ENCODE data around the gene SORCS1.

SORCS1 gene

DNA sequence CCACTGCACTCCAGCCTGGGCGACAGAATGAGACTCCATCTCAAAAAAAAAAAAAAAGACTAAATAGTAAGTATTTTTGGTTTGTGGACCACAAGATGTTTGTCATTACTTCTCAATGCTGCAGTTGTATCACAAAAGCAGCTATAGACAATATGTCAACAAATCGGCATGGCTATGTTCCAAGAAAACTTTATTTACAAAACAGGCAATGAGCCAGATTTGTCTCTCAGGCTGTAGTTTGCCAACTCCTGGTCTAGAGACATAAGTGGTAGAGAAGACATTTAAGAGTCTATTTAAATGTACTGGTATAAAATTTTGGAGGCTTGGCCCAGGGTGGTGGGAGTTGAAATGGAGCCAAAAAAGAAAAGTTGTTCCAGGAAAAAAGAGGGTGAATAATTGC is 185.8 kb downstream of the SORCS1 start:
- Histone ChIP-seq H3K4me3 (ENCODE audit: low read depth in 1 of 2, low read length in 2 of 2) (no peak overlapping the region), H3K4me1 (ENCODE audit: control insufficient read depth in 1 of 2, insufficient read depth in 2 of 2, low read length in 2 of 2) (no peaks in the 10 kb centered on the region), H3K9ac (ENCODE audit: low read depth in 1 of 2, low read length in 2 of 2) (no peak overlapping the region), H3K27me3 (ENCODE audit: control insufficient read depth in 1 of 2, insufficient read depth in 2 of 2, low read length in 2 of 2) (no peaks in the 10 kb centered on the region), H3K9me3 (ENCODE audit: control insufficient read depth in 1 of 2, low read length in 2 of 2) (no peaks in the 10 kb centered on the region), H3K36me3 (ENCODE audit: control insufficient read depth in 1 of 2, insufficient read depth in 2 of 2, low read length in 2 of 2) (no peaks in the 10 kb centered on the region), H3K27ac (ENCODE audit: low read depth, low read length) (no peak overlapping the region)

DNA sequence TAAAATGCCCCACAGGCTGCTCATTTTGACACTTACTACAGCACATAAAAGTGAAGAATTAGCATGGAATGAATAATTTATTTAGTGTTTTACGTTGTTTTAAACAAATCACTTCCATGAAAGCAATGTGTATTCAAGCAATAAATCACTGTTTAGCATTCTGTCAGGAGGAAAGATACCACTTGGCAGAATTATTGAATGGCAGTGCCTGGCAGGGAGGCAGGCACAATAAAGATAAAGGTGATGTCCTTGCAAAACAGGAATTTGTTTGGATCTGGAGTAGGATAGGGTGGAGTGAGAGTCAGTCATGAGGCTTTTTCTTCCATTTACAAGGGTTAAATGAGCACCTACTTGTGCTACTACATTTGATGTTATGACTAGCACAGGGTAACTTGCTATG is 190.8 kb downstream of the SORCS1 start:
- Histone ChIP-seq H3K36me3 (ENCODE audit: control insufficient read depth in 1 of 2, insufficient read depth in 2 of 2, low read length in 2 of 2) (no peaks in the 10 kb centered on the region), H3K27me3 (ENCODE audit: control insufficient read depth in 1 of 2, insufficient read depth in 2 of 2, low read length in 2 of 2) (no peaks in the 10 kb centered on the region), H3K4me3 (ENCODE audit: low read depth in 1 of 2, low read length in 2 of 2) (no peak overlapping the region), H3K9me3 (ENCODE audit: control insufficient read depth in 1 of 2, low read length in 2 of 2) (no peaks in the 10 kb centered on the region), H3K27ac (ENCODE audit: low read depth, low read length) (no peak overlapping the region), H3K4me1 (ENCODE audit: control insufficient read depth in 1 of 2, insufficient read depth in 2 of 2, low read length in 2 of 2) (no peaks in the 10 kb centered on the region), H3K9ac (ENCODE audit: low read depth in 1 of 2, low read length in 2 of 2) (no peak overlapping the region)

DNA sequence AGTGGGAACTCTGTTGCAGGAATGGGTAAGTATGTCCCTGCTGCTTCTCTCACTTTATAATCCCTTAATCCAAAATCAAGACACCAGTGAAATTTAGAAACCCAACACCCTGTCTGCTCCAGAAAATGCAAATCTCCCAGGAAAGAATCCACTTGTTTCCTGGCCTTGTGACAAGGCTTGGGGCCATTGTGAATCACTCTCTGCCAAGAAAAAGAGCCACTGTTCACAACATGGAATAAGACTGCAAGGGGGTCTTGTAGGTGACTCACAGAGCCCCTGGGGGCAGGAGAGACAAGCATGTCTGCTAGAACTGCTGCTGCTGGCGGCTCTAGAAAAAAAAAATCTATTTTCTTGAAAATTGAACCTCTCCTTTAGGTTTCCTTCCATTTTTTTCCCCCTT is 191.2 kb downstream of the SORCS1 start:
- Histone ChIP-seq H3K9me3 (ENCODE audit: control insufficient read depth in 1 of 2, low read length in 2 of 2) (no peaks in the 10 kb centered on the region), H3K36me3 (ENCODE audit: control insufficient read depth in 1 of 2, insufficient read depth in 2 of 2, low read length in 2 of 2) (no peaks in the 10 kb centered on the region), H3K4me3 (ENCODE audit: low read depth in 1 of 2, low read length in 2 of 2) (no peak overlapping the region), H3K27me3 (ENCODE audit: control insufficient read depth in 1 of 2, insufficient read depth in 2 of 2, low read length in 2 of 2) (no peaks in the 10 kb centered on the region), H3K9ac (ENCODE audit: low read depth in 1 of 2, low read length in 2 of 2) (no peak overlapping the region), H3K4me1 (ENCODE audit: control insufficient read depth in 1 of 2, insufficient read depth in 2 of 2, low read length in 2 of 2) (no peaks in the 10 kb centered on the region), H3K27ac (ENCODE audit: low read depth, low read length) (no peak overlapping the region)

DNA sequence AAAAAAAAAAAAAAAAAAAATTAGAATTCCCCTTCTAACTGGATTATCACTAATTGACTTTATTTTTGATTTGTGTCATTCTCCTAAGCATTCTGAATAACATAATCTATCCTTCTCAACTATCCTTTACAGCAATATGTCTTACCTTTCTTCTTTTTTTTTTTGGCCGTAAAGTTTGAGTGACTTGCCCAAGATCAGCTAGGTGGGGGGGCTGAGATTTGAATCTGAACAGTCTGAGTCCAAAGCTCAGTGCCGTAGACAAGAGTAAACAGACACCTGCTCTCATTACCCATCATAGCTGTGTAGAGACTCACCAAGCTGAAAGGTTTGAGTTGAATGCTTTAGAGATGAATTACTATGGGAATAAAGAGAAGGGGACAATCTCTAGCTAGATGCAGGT is 192.1 kb downstream of the SORCS1 start:
- no peaks in the 10 kb centered on the region for H3K9me3 ChIP-seq (ENCODE audit: control insufficient read depth in 1 of 2, low read length in 2 of 2)
- H3K4me3 ChIP-seq (ENCODE audit: low read depth in 1 of 2, low read length in 2 of 2) = no peak overlapping the region
- H3K27ac ChIP-seq (ENCODE audit: low read depth, low read length) = no peak overlapping the region
- no peaks in the 10 kb centered on the region for H3K27me3 ChIP-seq (ENCODE audit: control insufficient read depth in 1 of 2, insufficient read depth in 2 of 2, low read length in 2 of 2)
- H3K36me3 ChIP-seq (ENCODE audit: control insufficient read depth in 1 of 2, insufficient read depth in 2 of 2, low read length in 2 of 2) = no peaks in the 10 kb centered on the region
- no peak overlapping the region for H3K9ac ChIP-seq (ENCODE audit: low read depth in 1 of 2, low read length in 2 of 2)
- H3K4me1 ChIP-seq (ENCODE audit: control insufficient read depth in 1 of 2, insufficient read depth in 2 of 2, low read length in 2 of 2) = no peaks in the 10 kb centered on the region

DNA sequence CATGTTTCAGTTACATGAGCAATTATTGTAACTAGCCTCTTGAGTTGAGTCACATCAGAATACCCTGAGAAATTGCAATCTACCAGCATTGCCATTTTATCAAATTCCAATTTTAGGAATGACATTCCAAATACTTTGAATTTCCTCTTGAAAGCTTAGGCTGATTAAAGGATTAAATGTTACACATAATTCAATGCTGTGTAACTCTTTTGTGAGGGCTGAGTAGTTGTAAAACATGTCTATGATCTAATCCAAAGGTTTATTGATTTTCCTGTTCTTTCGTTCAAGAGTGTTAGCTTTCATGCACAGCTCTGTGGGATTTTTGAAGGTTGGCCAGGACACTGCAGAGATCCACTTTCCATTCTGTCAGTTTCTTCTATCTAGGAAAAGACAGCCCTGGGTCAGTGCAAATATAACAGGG is 193.1 kb downstream of the SORCS1 start:
- Histone ChIP-seq H3K9ac (ENCODE audit: low read depth in 1 of 2, low read length in 2 of 2) (no peak overlapping the region), H3K36me3 (ENCODE audit: control insufficient read depth in 1 of 2, insufficient read depth in 2 of 2, low read length in 2 of 2) (no peaks in the 10 kb centered on the region), H3K27me3 (ENCODE audit: control insufficient read depth in 1 of 2, insufficient read depth in 2 of 2, low read length in 2 of 2) (no peaks in the 10 kb centered on the region), H3K27ac (ENCODE audit: low read depth, low read length) (no peak overlapping the region), H3K4me3 (ENCODE audit: low read depth in 1 of 2, low read length in 2 of 2) (no peak overlapping the region), H3K4me1 (ENCODE audit: control insufficient read depth in 1 of 2, insufficient read depth in 2 of 2, low read length in 2 of 2) (no peaks in the 10 kb centered on the region), H3K9me3 (ENCODE audit: control insufficient read depth in 1 of 2, low read length in 2 of 2) (no peaks in the 10 kb centered on the region)

DNA sequence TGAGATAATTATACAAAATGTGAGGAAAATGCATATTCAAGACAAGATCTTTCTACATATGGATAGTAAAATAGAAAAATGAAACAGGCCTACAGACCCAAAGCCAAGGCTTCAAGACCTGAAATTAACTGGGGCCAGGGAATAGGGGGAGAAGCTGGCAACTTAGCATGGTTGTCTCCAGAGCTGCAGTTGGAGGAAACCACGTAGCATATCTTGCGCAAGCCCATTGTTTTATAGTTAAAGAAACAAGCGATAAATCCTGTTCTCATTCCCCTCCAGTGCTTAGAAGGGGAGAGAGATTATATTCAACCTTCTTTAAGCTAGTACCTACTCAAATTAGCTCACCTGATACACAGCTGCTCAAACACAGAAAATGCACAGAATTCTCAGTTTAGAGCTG is 197.1 kb downstream of the SORCS1 start:
- H3K4me3 ChIP-seq (ENCODE audit: low read depth in 1 of 2, low read length in 2 of 2) = no peak overlapping the region
- H3K9me3 ChIP-seq (ENCODE audit: control insufficient read depth in 1 of 2, low read length in 2 of 2) = no peaks in the 10 kb centered on the region

DNA sequence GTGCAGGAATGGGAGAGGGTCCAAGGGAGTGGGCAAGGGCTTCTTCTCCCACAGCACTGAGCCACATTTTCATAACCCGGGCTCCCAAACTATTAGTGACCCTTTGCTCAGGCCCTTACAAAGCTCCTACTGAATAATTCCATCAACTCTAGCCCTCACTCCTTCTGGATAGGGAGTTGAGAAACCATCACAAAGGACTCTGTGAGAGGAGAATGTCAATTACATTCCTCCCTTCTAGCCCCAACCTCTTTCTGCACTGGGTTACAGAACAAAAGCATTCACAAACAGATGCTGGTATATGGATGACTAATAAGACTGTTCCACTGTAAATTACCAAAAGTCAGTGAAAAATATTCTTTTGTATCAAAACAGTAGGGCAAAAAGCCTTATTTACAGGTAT is 203.7 kb downstream of the SORCS1 start:
- Histone ChIP-seq H3K36me3 (ENCODE audit: control insufficient read depth in 1 of 2, insufficient read depth in 2 of 2, low read length in 2 of 2) (no peaks in the 10 kb centered on the region), H3K4me3 (ENCODE audit: low read depth in 1 of 2, low read length in 2 of 2) (no peak overlapping the region), H3K27ac (ENCODE audit: low read depth, low read length) (no peak overlapping the region)

More for the DNA sequence above, 197.1 kb downstream of the SORCS1 start:
- no peaks in the 10 kb centered on the region for H3K4me1 ChIP-seq (ENCODE audit: control insufficient read depth in 1 of 2, insufficient read depth in 2 of 2, low read length in 2 of 2)
- H3K27me3 ChIP-seq (ENCODE audit: control insufficient read depth in 1 of 2, insufficient read depth in 2 of 2, low read length in 2 of 2) = no peaks in the 10 kb centered on the region
- H3K36me3 ChIP-seq (ENCODE audit: control insufficient read depth in 1 of 2, insufficient read depth in 2 of 2, low read length in 2 of 2) = no peaks in the 10 kb centered on the region
- no peak overlapping the region for H3K27ac ChIP-seq (ENCODE audit: low read depth, low read length)
- H3K9ac ChIP-seq (ENCODE audit: low read depth in 1 of 2, low read length in 2 of 2) = no peak overlapping the region

DNA sequence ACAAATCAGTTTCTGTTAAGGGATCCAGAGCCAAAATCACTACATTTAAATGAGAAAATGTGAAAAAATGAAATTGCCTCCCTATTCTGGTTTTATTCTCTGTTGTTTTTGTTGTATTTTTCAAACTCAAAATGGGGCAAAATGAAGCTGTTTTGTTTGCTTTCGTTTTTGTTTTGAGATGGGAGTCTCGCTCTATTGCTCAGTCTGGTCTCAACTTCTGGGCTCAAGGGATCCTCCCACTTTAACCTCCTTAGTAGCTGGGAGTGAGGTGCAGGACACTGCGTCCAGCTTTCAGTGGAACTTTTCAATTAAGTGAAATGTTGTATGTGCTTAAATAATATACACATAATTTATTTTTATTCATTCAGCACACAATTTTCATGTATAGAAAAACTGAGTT is 205.0 kb downstream of the SORCS1 start:
- no peak overlapping the region for H3K9ac ChIP-seq (ENCODE audit: low read depth in 1 of 2, low read length in 2 of 2)
- no peaks in the 10 kb centered on the region for H3K9me3 ChIP-seq (ENCODE audit: control insufficient read depth in 1 of 2, low read length in 2 of 2)
- H3K36me3 ChIP-seq (ENCODE audit: control insufficient read depth in 1 of 2, insufficient read depth in 2 of 2, low read length in 2 of 2) = no peaks in the 10 kb centered on the region
- peak overlapping the region in 1 of 2 donors; percentile 11 for H3K4me3 ChIP-seq (ENCODE audit: low read depth in 1 of 2, low read length in 2 of 2)
- H3K27ac ChIP-seq (ENCODE audit: low read depth, low read length) = no peak overlapping the region
- H3K27me3 ChIP-seq (ENCODE audit: control insufficient read depth in 1 of 2, insufficient read depth in 2 of 2, low read length in 2 of 2) = no peaks in the 10 kb centered on the region
- H3K4me1 ChIP-seq (ENCODE audit: control insufficient read depth in 1 of 2, insufficient read depth in 2 of 2, low read length in 2 of 2) = peaks cover 0 to 4% of the 10 kb centered on the region in 2 donors

More for the DNA sequence above, 203.7 kb downstream of the SORCS1 start:
- Histone ChIP-seq H3K4me1 (ENCODE audit: control insufficient read depth in 1 of 2, insufficient read depth in 2 of 2, low read length in 2 of 2) (peaks cover 0 to 4% of the 10 kb centered on the region in 2 donors), H3K27me3 (ENCODE audit: control insufficient read depth in 1 of 2, insufficient read depth in 2 of 2, low read length in 2 of 2) (no peaks in the 10 kb centered on the region), H3K9ac (ENCODE audit: low read depth in 1 of 2, low read length in 2 of 2) (no peak overlapping the region), H3K9me3 (ENCODE audit: control insufficient read depth in 1 of 2, low read length in 2 of 2) (no peaks in the 10 kb centered on the region)

DNA sequence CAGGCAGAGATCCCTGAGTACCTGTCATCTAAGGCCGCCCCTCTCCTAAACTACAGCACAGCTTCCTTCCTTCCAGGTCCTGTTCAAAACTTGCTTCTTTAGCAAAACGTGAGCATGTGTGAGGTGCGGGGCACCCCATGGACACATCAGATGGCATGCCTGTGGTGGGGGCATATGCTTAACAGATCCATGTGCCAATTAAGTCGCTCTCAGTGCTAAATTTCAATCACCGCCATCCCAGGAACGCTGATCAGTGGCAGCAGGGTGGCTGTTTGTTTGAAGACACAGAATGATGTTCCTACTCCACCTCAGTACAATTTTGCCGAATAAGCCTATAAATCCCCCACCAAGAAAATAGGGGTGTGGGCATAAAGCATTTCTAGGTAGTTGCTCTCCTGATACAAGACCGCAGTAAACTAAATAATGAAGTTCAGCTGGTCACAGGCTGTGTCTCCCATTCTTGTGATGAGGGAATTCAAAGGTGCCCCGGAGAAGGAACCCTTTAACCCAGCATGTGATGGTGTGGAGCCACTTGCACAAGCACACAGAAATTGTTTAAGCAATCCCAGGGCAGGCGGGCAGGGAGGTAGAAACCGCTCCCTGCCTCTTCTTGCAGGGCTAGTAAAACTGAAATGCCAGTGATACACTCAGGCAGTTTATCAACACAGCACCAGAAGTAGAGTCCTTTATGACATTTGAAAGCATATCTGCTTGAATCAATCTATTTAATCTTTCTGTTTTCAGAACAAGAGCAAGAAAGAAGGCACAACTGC is 205.7 kb downstream of the SORCS1 start:
- Histone ChIP-seq H3K9ac (ENCODE audit: low read depth in 1 of 2, low read length in 2 of 2) (no peak overlapping the region), H3K4me1 (ENCODE audit: control insufficient read depth in 1 of 2, insufficient read depth in 2 of 2, low read length in 2 of 2) (peaks cover 0 to 4% of the 10 kb centered on the region in 2 donors), H3K36me3 (ENCODE audit: control insufficient read depth in 1 of 2, insufficient read depth in 2 of 2, low read length in 2 of 2) (no peaks in the 10 kb centered on the region), H3K27me3 (ENCODE audit: control insufficient read depth in 1 of 2, insufficient read depth in 2 of 2, low read length in 2 of 2) (no peaks in the 10 kb centered on the region), H3K27ac (ENCODE audit: low read depth, low read length) (no peak overlapping the region), H3K9me3 (ENCODE audit: control insufficient read depth in 1 of 2, low read length in 2 of 2) (no peaks in the 10 kb centered on the region), H3K4me3 (ENCODE audit: low read depth in 1 of 2, low read length in 2 of 2) (peak overlapping the region in 1 of 2 donors; percentile 11)

DNA sequence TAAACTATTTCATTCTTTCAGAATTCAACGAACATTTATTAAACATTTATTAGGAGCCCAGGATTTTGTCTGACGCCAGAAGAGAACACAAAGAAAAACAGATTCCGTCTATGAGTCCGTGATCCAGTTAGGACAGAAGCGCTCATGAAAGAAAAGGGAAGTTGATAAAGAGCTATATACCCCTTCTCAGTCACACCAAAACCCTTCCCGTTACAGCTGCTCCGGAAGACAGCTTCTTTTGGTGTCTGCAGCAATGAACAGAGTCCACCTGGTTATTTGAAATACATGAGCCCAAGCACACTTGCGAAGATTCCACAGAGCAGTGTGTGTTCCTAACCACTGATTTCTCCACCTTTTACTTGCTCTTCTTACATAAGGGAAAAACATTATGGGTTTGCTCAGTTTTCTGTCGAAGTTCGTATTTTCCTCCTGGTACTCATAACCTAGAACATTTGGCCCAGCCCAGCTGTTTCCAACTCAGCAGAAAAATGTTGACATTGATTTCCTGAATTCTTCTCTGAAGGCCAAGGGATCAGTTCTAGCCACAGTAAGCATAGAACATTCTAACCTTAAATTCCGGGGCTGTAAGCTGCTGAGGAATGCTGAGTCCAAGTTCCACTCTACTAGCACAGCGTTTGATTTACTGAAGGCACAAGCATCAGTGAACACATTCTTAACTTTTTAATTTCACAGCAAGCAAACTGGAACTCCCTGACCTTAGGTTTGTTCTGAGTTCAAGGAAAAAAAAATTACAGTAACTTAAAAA is 206.5 kb downstream of the SORCS1 start:
- no peak overlapping the region for H3K27ac ChIP-seq (ENCODE audit: low read depth, low read length)
- peak overlapping the region in 1 of 2 donors; percentile 3 for H3K4me3 ChIP-seq (ENCODE audit: low read depth in 1 of 2, low read length in 2 of 2)
- no peaks in the 10 kb centered on the region for H3K27me3 ChIP-seq (ENCODE audit: control insufficient read depth in 1 of 2, insufficient read depth in 2 of 2, low read length in 2 of 2)
- no peaks in the 10 kb centered on the region for H3K36me3 ChIP-seq (ENCODE audit: control insufficient read depth in 1 of 2, insufficient read depth in 2 of 2, low read length in 2 of 2)
- H3K9ac ChIP-seq (ENCODE audit: low read depth in 1 of 2, low read length in 2 of 2) = no peak overlapping the region
- peaks cover 0 to 4% of the 10 kb centered on the region in 2 donors for H3K4me1 ChIP-seq (ENCODE audit: control insufficient read depth in 1 of 2, insufficient read depth in 2 of 2, low read length in 2 of 2)
- no peaks in the 10 kb centered on the region for H3K9me3 ChIP-seq (ENCODE audit: control insufficient read depth in 1 of 2, low read length in 2 of 2)
